NCI-H82 treated with DMSO at 0.1 percent for 48 hours (cell line): ENCODE data around the gene RPS26.
"Not testable (repeated sequence)": the region's sequence is repeated elsewhere in the genome, so short reads cannot be mapped to it uniquely, and the experiment has no call there.

Experiments used
- DNase-seq: peaks from one replicate; lab custom pipeline; 2025; ENCODE audit not compliant: unreplicated experiment; lab: John Stamatoyannopoulos, UW

RPS26 gene

DNA sequence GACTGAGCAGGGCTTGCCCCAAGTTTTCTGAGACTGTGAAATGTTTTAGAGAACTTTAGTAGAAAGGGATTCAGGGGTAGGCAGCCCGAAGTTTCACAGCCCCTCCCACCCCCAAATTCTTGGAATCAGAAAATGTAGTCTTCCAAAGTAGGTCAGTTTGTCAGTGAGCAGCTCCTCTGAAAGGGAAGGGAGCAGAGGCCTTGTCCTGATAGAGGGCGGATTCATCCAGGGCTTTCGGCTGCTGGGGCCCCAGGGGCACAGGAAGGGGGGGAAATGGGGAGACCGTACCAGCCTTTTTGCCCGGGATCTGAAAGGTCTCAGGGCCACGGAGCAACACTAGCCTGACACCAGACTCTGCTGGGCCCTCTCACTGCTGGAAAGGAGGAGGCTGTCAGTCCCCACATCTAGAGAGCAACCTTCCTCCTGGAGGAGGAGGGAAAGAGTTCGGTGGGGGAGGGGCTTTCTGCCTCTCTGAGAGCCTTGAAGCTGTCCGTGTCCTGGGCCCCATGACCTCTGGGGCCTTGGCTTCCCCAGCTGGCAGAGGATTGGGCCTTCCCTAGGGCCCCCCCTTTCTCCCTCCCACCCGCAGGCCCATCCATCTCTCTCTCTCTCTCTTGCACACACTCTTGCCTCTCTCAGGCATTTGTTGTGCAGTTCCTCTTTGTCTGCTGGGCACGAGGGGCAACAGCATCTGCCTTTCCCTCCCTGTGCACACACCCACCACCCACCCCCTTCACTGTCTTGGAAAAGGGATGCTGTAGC lies 21.1 kb upstream of the RPS26 start, which contains the start of gene IKZF4:
Gene IKZF4 (plus strand): TSS at position 621 of the 762 bp plus-strand sequence. CDS start 451 bp downstream, outside the sequence.
- DNase-seq, result no peak

DNA sequence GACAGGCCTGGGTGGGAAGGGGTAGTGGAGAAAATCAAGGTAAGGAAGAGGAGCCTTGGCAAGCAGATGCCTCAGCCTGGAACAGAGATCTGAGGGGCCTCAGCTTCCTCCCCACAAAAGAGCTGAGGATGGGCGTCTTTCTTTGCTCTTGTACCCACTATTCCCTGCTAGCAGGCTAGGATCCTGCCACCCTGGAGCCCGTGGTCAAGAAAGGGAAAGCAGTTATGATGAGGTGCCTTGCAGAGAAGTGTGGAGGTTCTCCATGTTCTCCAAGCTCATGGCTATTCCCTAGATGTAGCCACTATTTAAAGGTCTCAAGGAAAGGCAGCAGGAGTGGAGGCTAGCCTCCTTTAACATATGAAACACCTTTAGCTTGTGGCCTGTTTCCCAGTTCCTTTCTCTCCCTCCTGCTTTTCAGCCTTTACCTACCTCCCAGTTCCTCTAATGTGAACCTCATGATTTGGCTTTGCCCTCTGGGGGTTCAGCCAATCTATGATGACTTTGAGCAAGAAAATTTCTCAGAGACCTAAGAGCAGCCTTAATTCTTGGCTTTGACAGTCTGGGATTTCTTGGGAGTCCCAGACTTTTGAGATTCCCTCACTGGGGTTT lies 19.7 kb upstream of the RPS26 start:
- no peak for DNase-seq

DNA sequence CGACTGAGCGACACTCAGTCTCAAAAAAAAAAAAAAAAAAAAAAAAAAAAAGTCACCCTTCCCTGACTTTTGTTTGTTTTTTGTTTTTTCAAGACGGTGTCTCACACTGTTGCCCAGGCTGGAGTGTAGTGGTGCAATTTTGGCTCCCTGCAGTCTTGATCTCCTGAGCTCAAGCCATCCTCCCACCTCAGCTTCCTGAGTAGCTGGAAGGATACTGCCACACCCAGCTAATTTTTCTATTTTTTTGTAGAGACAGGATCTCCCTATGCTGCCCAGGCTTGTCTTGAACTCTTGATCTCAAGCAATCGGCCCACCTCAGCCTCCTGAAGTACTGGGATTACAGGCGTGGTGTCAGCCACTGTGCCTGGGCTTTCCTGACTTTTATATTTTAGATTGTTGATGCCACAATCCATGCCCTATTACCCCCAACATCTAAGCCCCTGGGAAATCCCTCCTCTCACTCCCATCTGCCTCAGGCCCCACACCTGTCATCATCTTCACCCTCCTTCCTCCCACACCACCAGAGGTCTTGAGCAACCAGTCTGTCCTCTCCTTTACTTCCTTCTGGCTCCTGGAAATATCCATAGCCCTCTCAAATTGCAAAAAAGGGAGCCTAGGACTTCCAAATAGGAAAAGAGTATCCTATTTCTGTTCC lies 13.1 kb upstream of the RPS26 start:
- DNase-seq, result no peak

DNA sequence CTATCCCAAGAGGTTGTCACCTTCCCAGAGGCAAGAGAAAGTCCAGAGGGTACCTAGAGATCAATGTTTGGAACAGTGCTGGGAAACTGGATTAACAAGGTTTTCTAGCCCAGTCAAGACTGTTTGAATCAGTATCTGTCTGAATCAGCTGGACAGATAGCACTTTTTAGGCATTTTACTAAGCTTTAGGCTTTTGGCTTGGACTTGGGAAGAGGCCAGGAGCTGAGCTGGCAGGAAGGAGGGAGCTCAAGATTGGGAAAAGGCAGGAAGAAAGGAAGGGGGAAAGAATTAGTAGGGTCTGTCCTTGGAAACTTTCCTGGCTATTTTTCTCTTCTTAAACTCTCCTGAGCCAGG lies 12.6 kb upstream of the RPS26 start:
- no peak for DNase-seq

DNA sequence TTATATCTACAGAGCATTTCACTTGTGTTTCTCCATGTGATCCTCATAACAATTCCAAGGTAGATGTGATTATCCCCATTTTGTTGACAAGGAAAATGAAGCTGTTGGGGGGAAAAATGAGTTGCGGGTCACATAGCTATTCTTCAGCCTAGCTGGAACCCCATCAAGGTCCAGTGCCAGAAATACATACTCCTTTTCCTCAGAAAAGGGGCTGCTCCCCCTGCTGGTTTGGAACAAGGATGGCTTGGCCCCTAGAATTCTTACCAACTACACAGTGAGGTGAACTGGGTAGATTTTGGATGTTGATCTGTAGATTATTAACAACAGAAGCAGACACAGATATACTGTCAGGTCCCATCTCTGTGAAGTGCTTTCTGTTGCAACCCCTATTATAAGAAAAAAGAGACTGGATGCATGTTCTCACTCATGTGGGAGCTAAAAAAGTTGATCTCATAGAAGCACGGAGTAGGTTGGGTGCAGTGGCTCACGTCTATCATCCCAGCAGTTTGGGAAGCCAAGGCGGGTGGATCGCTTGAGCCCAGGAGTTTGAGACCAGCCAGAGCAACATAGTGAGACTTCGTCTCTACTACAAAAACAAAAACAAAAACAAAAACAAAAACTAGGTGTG lies 11.9 kb upstream of the RPS26 start:
- peak; percentile 19 for DNase-seq

DNA sequence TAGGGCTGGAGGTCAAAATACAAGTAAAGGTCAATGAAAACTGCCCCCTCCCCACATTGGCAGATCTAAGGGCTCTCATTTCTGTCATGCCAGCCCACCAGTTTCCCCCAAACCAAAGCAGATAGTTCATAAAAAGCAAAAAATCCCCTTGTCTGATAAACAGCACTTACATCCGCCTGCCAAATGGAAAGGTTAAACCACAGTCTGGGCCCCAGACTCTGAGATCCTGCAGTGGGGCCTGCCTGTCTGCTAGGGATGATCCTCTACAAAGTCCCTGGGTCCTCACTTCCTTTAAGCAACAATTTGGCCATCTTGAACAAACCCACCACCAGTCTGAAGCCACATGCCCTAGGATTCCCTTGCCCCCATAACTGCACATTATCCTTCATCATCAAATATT lies 9.7 kb upstream of the RPS26 start:
- DNase-seq, result no peak

DNA sequence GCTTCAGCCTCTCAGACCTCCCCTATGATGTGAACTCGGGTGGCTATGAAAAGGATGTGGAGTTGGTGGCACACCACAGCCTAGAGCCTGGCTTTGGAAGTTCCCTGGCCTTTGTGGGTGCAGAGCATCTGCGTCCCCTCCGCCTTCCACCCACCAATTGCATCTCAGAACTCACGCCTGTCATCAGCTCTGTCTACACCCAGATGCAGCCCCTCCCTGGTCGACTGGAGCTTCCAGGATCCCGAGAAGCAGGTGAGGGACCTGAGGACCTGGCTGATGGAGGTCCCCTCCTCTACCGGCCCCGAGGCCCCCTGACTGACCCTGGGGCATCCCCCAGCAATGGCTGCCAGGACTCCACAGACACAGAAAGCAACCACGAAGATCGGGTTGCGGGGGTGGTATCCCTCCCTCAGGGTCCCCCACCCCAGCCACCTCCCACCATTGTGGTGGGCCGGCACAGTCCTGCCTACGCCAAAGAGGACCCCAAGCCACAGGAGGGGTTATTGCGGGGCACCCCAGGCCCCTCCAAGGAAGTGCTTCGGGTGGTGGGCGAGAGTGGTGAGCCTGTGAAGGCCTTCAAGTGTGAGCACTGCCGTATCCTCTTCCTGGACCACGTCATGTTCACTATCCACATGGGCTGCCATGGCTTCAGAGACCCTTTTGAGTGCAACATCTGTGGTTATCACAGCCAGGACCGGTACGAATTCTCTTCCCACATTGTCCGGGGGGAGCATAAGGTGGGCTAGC lies 7.0 kb upstream of the RPS26 start:
- DNase-seq, result no peak

DNA sequence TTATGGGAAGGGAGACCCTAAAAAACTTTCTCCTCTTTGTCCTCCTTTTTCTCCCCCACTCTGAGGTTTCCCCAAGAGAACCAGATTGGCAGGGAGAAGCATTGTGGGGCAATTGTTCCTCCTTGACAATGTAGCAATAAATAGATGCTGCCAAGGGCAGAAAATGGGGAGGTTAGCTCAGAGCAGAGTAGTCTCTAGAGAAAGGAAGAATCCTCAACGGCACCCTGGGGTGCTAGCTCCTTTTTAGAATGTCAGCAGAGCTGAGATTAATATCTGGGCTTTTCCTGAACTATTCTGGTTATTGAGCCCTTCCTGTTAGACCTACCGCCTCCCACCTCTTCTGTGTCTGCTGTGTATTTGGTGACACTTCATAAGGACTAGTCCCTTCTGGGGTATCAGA lies 4.6 kb upstream of the RPS26 start:
- DNase-seq, result no peak

DNA sequence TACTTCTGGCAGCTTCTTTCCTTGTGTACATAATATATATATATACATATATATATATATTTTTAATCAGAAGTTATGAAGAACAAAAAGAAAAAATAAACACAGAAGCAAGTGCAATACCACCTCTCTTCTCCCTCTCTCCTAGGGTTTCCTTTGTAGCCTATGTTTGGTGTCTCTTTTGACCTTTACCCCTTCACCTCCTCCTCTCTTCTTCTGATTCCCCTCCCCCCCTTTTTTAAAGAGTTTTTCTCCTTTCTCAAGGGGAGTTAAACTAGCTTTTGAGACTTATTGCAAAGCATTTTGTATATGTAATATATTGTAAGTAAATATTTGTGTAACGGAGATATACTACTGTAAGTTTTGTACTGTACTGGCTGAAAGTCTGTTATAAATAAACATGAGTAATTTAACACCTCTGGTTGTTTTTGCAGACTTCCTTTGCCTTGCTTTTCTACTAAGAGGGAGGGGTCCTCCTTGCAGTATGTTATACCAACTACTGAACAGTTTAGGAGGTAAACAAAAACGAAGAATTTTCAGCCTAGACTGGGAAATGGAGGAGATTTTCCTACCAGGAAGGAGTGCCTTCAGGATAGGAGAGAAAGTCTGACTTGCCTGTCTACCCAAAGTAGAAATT lies 3.6 kb upstream of the RPS26 start:
- DNase-seq, result no peak

DNA sequence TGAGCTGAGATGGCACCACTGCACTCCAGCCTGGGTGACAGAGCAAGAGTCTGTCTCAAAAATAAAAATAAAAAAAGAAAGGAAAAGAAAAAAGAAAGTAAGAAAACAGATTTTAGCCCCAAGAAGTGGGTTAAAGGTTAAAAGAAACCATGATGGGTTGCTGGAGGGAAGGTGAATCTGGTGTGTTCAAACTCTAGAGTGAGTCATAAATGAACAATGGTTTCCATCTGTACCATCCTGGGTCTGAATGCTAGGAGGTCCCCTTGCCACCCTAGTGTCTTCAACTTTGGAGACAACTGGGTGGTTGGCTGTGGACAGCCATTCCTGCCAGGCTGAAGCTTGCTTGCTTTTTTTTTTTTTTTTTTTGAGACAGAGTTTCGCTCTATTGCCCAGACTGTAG lies 1.6 kb upstream of the RPS26 start:
- DNase-seq, result no peak

DNA sequence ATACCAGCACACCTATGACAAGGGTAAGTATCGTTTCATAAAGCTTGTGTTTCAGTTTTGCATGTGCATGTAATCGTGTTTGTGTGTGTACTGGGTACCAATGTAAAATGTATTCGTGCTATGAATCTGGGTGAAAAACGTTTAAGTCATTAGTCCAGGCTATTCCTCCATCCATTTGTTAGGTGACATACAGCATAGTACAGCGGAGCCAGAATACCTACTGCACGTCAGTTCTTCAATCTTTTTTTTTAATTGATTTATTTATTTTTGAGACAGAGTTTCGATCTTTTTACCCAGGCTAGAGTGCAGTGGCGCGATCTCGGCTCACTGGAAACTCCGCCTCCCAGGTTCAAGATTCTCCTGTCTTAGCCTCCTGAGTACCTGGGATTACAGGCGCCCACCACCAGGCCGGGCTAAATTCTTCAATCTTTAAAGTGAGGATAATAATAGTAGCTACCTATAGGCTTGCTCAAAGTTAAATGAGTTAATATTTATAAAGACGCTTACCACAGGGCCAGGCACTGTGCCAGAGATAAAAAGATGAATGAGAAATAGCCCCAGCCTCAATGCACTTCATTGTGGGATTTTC lies 661 bp upstream of the RPS26 start:
- no peak for DNase-seq

DNA sequence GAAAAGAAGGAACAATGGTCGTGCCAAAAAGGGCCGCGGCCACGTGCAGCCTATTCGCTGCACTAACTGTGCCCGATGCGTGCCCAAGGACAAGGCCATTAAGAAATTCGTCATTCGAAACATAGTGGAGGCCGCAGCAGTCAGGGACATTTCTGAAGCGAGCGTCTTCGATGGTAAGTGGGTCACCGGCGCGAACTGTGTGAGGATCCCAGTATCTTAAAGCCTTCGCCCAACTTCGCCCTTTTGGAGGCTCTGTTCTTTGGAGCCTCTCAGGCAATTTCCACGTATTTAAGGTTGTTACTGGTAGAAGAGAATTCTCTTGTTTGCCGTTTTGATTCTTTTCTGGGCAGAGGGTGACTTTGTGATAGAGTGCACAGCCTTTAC lies 704 bp downstream of the RPS26 start:
- not testable (repeated sequence) for DNase-seq

DNA sequence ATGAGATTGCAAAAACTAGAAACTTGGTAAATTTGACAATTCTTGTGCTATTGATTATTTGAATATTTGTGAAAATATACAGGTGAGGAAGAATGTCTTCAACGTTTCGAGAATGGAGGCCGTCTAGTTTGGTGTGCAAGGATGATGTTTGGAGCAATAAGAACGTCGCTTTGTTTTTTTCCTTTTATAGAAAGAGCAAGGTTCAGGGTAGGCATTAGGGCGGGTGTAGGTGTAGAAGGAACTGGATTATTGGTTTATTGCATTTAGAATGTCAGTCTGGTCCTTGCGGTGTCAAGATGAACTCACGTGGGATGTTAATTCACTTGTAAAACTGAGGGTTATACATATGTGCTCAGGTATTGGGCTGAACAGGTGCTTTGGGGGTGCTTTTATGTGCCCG lies 1.1 kb downstream of the RPS26 start:
- DNase-seq, result no peak

DNA sequence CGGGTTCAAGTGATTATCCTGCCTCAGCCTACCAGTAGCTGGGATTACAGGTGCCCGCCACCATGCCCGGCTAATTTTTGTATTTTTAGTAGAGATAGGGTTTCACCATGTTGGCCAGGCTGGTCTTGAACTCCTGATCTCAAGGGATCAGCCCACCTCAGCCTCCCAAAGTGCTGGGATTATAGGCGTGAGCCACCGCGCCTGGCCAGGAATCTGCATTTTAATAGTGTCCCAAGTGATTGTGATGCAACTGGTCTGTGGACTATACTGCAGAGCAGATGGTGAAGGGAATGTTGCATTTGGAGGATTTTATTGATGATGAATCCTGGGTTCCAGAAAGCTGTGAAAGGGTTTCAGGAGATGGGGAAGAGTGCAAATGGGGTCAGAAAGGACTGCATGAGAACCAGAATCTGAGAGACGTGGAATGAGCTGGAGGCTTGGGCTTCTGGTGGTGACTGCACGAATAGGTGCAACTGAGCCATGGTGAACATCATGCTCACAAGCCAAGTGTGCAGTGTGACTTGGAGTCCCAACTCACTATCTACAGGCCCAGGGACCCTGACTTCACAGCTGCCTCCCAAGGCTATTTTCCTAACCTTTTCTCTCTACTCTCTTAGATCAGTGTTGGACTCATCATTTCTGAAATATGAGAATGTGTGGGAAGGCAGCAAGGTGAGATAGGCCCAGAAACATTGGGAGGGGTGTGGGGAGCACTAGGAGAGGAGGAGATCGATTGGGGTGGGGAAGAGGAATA lies 4.5 kb downstream of the RPS26 start:
- DNase-seq, result no peak

DNA sequence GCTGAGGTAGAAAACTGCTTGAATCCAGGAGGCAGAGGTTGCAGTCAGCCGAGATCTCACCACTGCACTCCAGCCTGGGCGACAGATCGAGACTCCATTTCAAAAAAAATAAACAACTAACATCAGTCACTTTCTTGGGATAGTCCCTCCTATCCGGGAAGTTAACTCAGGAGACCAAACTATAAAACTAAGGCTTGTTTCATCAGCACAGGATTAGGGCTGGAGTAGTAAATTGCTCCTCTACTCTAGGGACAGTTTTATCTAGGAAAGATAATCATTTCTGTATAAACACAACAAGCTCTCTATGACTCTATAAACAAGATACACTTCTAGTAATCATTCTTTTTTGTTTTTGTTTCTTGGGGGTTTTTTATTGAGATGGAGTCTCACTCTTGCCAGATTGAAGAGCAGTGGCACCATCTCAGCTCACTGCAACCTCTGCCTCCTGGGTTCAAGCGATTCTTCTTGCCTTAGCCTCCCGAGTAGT lies 11.7 kb downstream of the RPS26 start:
- DNase-seq, result no peak

DNA sequence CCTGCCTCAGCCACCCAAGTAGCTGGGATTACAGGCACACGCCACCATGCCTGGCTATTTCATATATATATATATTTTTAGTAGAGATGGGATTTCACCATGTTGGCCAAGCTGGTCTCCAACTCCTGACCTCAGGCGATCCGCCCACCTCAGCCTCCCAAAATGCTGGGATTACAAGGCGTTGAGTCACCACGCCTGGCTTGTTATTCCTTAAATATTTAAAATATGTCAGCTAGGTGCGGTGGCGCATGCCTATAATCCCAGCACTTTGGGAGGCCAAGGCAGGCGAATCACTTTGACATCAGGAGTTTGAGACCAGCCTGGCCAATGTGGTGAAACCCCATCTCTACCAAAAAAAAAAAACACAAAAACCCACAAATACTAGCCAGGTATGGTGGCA lies 18.2 kb downstream of the RPS26 start:
- not testable (repeated sequence) for DNase-seq

DNA sequence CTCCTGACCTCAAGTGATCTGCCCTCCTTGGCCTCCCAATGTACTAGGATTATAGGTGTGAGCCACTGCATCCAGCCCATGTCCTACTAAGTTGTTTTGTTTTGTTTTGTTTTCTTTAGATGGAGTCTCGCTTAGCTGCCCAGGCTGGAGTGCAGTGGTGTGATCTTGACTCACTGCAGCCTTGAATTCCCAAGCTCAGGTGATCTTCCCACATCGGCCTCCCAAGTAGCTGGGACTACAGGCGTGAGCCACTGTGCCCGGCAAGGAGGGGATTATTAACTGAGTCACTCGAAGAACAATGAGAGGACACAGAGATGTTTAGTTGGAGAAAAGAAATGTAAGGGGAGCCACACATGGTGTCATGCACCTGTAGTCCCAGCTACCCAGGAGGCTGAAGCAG lies 20.3 kb downstream of the RPS26 start:
- DNase-seq, result no peak

DNA sequence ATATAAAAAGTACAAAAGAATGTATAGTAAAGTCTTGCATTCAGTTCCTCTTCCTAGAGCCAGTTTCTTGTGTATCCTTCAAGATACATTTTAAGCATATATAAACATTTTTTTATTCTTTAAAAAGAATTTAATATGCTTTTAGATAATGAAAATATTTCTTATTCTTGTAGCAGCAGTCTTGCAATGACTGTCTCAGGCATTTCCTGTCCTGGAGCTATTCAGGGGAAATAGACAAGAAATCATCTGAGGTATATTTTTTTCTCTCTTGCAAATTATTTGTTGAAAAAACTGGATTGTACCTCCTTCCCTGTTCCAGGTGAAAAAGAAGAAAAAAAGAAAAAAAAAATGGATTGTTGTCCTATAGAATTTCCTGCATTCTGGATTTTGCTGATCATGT lies 21.3 kb downstream of the RPS26 start:
- DNase-seq, result no peak

DNA sequence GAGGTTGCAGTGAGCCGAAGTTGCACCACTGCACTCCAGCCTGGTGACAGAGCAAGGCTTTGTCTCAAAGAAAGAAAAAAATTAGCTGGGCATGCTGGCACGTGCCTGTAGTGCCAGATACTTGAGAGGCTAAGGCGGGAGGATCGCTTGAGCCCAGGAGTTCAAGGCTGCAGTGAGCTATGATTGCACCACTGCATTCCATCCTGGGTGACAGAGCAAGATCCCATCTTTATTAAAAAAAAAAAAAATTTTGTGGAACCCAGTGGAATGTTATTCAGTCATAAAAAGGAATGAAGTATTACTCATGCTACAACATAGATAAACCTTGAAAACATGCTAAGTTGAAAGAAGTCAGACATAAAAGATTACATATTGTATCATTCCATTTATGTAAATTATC lies 29.9 kb downstream of the RPS26 start:
- DNase-seq, result no peak

DNA sequence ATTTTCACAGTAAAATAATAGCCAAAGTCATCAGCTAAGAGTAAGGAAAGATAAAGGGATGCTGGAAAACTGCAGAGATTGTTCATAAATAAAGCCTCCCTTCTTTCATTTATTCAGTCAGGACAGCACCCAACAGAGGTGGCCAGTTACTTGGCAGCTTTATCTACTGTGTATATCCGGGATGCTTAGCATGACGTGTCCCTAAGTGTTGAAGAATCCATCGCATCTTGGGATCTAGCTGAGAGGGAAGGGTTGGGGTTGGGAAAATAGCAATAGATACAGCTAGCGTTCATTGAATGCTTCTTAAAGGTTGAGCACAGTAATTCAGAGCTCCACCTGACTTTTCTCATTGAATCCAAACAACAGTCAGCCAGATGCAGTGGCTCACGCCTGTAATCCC lies 32.7 kb downstream of the RPS26 start:
- no peak for DNase-seq
